T-helper 1 cell treated with Interleukin-12 subunit alpha and Interleukin-12 subunit beta and Interleukin-4 antibody, amounts not matched to agents 30 μg/mL and 1 μg/mL, for 36 hours (primary cell): ENCODE measurements around the gene SCN8A.

Experiments
- H3K27ac Mint-ChIP-seq: one replicate; pipeline ENCODE4 v1.8.0; 2021; ENCODE audit warnings: mild to moderate bottlenecking, mixed read lengths
- H3K27me3 Mint-ChIP-seq: one replicate; pipeline ENCODE4 v1.8.0; 2021; ENCODE audit warnings: low read depth, mixed read lengths
- H3K36me3 Mint-ChIP-seq: one replicate; pipeline ENCODE4 v1.8.0; 2021; ENCODE audit warnings: low read depth, mixed read lengths
- H3K4me1 Mint-ChIP-seq: one replicate; pipeline ENCODE4 v1.8.0; 2021; ENCODE audit warnings: low read depth, mixed read lengths
- H3K4me3 Mint-ChIP-seq: one replicate; pipeline ENCODE4 v1.8.0; 2021; ENCODE audit warnings: mild to moderate bottlenecking, moderate library complexity, mixed read lengths
- H3K9me3 Mint-ChIP-seq: one replicate; pipeline ENCODE4 v1.8.0; 2021; ENCODE audit warnings: mixed read lengths

Gene SCN8A

GRCh38 chr12:51695241-51696010, 104.4 kb downstream of the SCN8A start:
- H3K27ac Mint-ChIP-seq = no peak overlapping the region
- no peak overlapping the region for H3K4me3 Mint-ChIP-seq
- H3K36me3 Mint-ChIP-seq = no peaks in the 10 kb centered on the region
- peaks cover 23% of the 10 kb centered on the region for H3K27me3 Mint-ChIP-seq
- no peaks in the 10 kb centered on the region for H3K4me1 Mint-ChIP-seq
- H3K9me3 Mint-ChIP-seq = no peaks in the 10 kb centered on the region

GRCh38 chr12:51699219-51699618, 108.2 kb downstream of the SCN8A start:
- H3K4me3 Mint-ChIP-seq = no peak overlapping the region
- H3K27me3 Mint-ChIP-seq = peaks cover 19% of the 10 kb centered on the region
- H3K36me3 Mint-ChIP-seq = no peaks in the 10 kb centered on the region
- no peak overlapping the region for H3K27ac Mint-ChIP-seq
- H3K9me3 Mint-ChIP-seq = no peaks in the 10 kb centered on the region
- no peaks in the 10 kb centered on the region for H3K4me1 Mint-ChIP-seq

- Mint-ChIP-seq H3K36me3 (no peaks in the 10 kb centered on the region), H3K27ac (no peak overlapping the region), H3K27me3 (peaks cover 10% of the 10 kb centered on the region), H3K4me1 (no peaks in the 10 kb centered on the region), H3K9me3 (no peaks in the 10 kb centered on the region), H3K4me3 (no peak overlapping the region)
These were observed 109.9 kb downstream of the SCN8A start for GRCh38 chr12:51700887-51701286.

GRCh38 chr12:51702587-51702986, 111.6 kb downstream of the SCN8A start:
- peaks cover 10% of the 10 kb centered on the region for H3K27me3 Mint-ChIP-seq
- no peak overlapping the region for H3K27ac Mint-ChIP-seq

GRCh38 chr12:51705450-51705849, 114.4 kb downstream of the SCN8A start:
- H3K36me3 Mint-ChIP-seq = no peaks in the 10 kb centered on the region
- H3K27ac Mint-ChIP-seq = no peak overlapping the region
- peaks cover 4% of the 10 kb centered on the region for H3K27me3 Mint-ChIP-seq
- no peaks in the 10 kb centered on the region for H3K9me3 Mint-ChIP-seq
- H3K4me1 Mint-ChIP-seq = no peaks in the 10 kb centered on the region
- no peak overlapping the region for H3K4me3 Mint-ChIP-seq

More at GRCh38 chr12:51702587-51702986, 111.6 kb downstream of the SCN8A start:
- Mint-ChIP-seq H3K36me3 (no peaks in the 10 kb centered on the region), H3K9me3 (no peaks in the 10 kb centered on the region), H3K4me1 (no peaks in the 10 kb centered on the region), H3K4me3 (no peak overlapping the region)

GRCh38 chr12:51706206-51706605, 115.2 kb downstream of the SCN8A start:
- no peak overlapping the region for H3K4me3 Mint-ChIP-seq
- no peaks in the 10 kb centered on the region for H3K4me1 Mint-ChIP-seq
- no peaks in the 10 kb centered on the region for H3K36me3 Mint-ChIP-seq
- H3K27me3 Mint-ChIP-seq = peaks cover 7% of the 10 kb centered on the region
- no peak overlapping the region for H3K27ac Mint-ChIP-seq
- H3K9me3 Mint-ChIP-seq = no peaks in the 10 kb centered on the region

GRCh38 chr12:51714666-51715065, 123.6 kb downstream of the SCN8A start:
- H3K9me3 Mint-ChIP-seq = no peaks in the 10 kb centered on the region
- H3K4me1 Mint-ChIP-seq = no peaks in the 10 kb centered on the region
- H3K27me3 Mint-ChIP-seq = peaks cover 22% of the 10 kb centered on the region
- no peaks in the 10 kb centered on the region for H3K36me3 Mint-ChIP-seq
- no peak overlapping the region for H3K27ac Mint-ChIP-seq
- no peak overlapping the region for H3K4me3 Mint-ChIP-seq

- Mint-ChIP-seq H3K4me1 (peaks cover 5% of the 10 kb centered on the region), H3K36me3 (no peaks in the 10 kb centered on the region), H3K9me3 (no peaks in the 10 kb centered on the region), H3K27ac (no peak overlapping the region), H3K4me3 (no peak overlapping the region), H3K27me3 (peaks cover 32% of the 10 kb centered on the region)
These were observed 126.4 kb downstream of the SCN8A start for GRCh38 chr12:51717326-51717925.

- H3K9me3 Mint-ChIP-seq = no peaks in the 10 kb centered on the region
- no peak overlapping the region for H3K27ac Mint-ChIP-seq
- peaks cover 5% of the 10 kb centered on the region for H3K4me1 Mint-ChIP-seq
- H3K36me3 Mint-ChIP-seq = no peaks in the 10 kb centered on the region
- peaks cover 44% of the 10 kb centered on the region for H3K27me3 Mint-ChIP-seq
- peak overlapping the region; percentile 44 for H3K4me3 Mint-ChIP-seq
These were observed 130.4 kb downstream of the SCN8A start for GRCh38 chr12:51721282-51721940.

GRCh38 chr12:51722431-51722830, 131.4 kb downstream of the SCN8A start:
- H3K27me3 Mint-ChIP-seq = peaks cover 43% of the 10 kb centered on the region
- peaks cover 5% of the 10 kb centered on the region for H3K4me1 Mint-ChIP-seq
- H3K36me3 Mint-ChIP-seq = no peaks in the 10 kb centered on the region
- H3K9me3 Mint-ChIP-seq = no peaks in the 10 kb centered on the region
- H3K4me3 Mint-ChIP-seq = no peak overlapping the region
- H3K27ac Mint-ChIP-seq = no peak overlapping the region

- peaks cover 4% of the 10 kb centered on the region for H3K4me1 Mint-ChIP-seq
- H3K36me3 Mint-ChIP-seq = no peaks in the 10 kb centered on the region
- no peak overlapping the region for H3K27ac Mint-ChIP-seq
- H3K9me3 Mint-ChIP-seq = no peaks in the 10 kb centered on the region
- H3K4me3 Mint-ChIP-seq = no peak overlapping the region
- peaks cover 61% of the 10 kb centered on the region for H3K27me3 Mint-ChIP-seq
These were observed 135.1 kb downstream of the SCN8A start for GRCh38 chr12:51726161-51726560.

GRCh38 chr12:51726931-51727330, 135.9 kb downstream of the SCN8A start:
- Mint-ChIP-seq H3K4me1 (no peaks in the 10 kb centered on the region), H3K9me3 (no peaks in the 10 kb centered on the region), H3K4me3 (no peak overlapping the region), H3K27ac (no peak overlapping the region), H3K27me3 (peaks cover 56% of the 10 kb centered on the region), H3K36me3 (no peaks in the 10 kb centered on the region)

- Mint-ChIP-seq H3K27ac (no peak overlapping the region), H3K27me3 (peaks cover 54% of the 10 kb centered on the region), H3K36me3 (no peaks in the 10 kb centered on the region), H3K9me3 (peaks cover 5% of the 10 kb centered on the region), H3K4me1 (no peaks in the 10 kb centered on the region), H3K4me3 (no peak overlapping the region)
These were observed 138.3 kb downstream of the SCN8A start for GRCh38 chr12:51729331-51729730.

- H3K4me1 Mint-ChIP-seq = no peaks in the 10 kb centered on the region
- H3K9me3 Mint-ChIP-seq = peaks cover 5% of the 10 kb centered on the region
- H3K4me3 Mint-ChIP-seq = no peak overlapping the region
- H3K27ac Mint-ChIP-seq = no peak overlapping the region
- H3K27me3 Mint-ChIP-seq = peaks cover 49% of the 10 kb centered on the region
- no peaks in the 10 kb centered on the region for H3K36me3 Mint-ChIP-seq
These were observed 139.7 kb downstream of the SCN8A start for GRCh38 chr12:51730745-51731144.

- Mint-ChIP-seq H3K4me1 (no peaks in the 10 kb centered on the region), H3K4me3 (no peak overlapping the region), H3K27me3 (peaks cover 21% of the 10 kb centered on the region), H3K9me3 (peaks cover 9% of the 10 kb centered on the region), H3K36me3 (no peaks in the 10 kb centered on the region), H3K27ac (no peak overlapping the region)
These were observed 149.5 kb downstream of the SCN8A start for GRCh38 chr12:51740536-51740935.
